Measurements from ENCODE around the gene TMEM178B. TPM values are rescaled to one million over a fixed set of nuclear protein-coding genes. Genes with fewer than 3 reads are reported as not detected.

Gene TMEM178B
- polyA plus RNA-seq, 1 donor (not counting 4 experiments of a cell fraction or from before 2014, with no cell fraction given): not detected

DNA sequence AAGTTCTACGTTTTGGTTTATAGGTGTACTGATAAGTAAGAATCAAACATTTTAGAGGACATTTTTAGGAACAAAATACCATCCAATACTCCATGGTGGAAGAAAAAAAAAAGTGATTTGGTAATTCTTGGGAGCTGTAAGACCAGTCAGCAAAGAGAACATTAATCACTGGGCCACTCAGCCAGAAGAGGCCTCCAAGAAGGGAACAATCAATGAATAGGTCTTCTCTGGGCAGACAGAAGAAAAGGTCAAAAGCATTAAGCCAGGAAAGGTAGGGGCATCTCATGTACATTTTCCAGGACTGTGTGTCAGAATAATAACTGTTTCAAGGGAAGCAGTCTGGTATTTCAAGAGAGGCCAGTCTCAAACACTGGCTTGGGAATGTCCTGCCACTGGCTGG lies 286.9 kb downstream of the TMEM178B start:
- no peak overlapping the region for H2AFZ ChIP-seq (ENCODE audit: control insufficient read depth, low read length)
- H3K9ac ChIP-seq (ENCODE audit: control insufficient read depth, extremely low read depth, insufficient read depth, low read length): no peak overlapping the region
- no peaks in the 10 kb centered on the region for H3K79me2 ChIP-seq (ENCODE audit: control insufficient read depth, insufficient read depth, low read length)
- no peak overlapping the region for H3K27ac ChIP-seq (ENCODE audit: control insufficient read depth, insufficient read depth, low read length)
- dilution Hi-C loops (cut with MboI; ENCODE audit: extremely low pct_ligation_motif_present, low sequenced_read_pairs): no loop called here
- H3K4me2 ChIP-seq (ENCODE audit: control insufficient read depth, extremely low read depth, insufficient read depth, low read depth, low read length): no peak overlapping the region
- no peak for DNase-seq (ENCODE audit: low read depth, low spot score)
- H3K9me3 ChIP-seq (ENCODE audit: control insufficient read depth, low read depth, low read length): no peaks in the 10 kb centered on the region
- FAIRE-seq: no peak
- no peaks in the 10 kb centered on the region for H3K36me3 ChIP-seq (ENCODE audit: control insufficient read depth in 2 of 2, extremely low read depth in 1 of 2, insufficient read depth in 2 of 2, low read length in 2 of 2)
- no peaks in the 10 kb centered on the region for H4K20me1 ChIP-seq (ENCODE audit: control insufficient read depth, extremely low read depth, insufficient read depth, low read length)
- TF ChIP-seq CTCF (optimal IDR thresholded peaks at IDR 0.05 in 1 of 3, IDR thresholded peaks at IDR 0.05 in 1 of 3, conservative IDR thresholded peaks at IDR 0.05 in 1 of 3; ENCODE audit: extremely low read depth in 1 of 3, insufficient read depth in 2 of 3, low read length in 3 of 3) (no peak), EZH2 (IDR thresholded peaks at IDR 0.05; ENCODE audit: low read length) (no peak)
- H3K4me1 ChIP-seq (ENCODE audit: control insufficient read depth, extremely low read depth, insufficient read depth, low read length): peaks cover 10% of the 10 kb centered on the region
- H3K9me1 ChIP-seq (ENCODE audit: control insufficient read depth, extremely low read depth, insufficient read depth, low read length): no peaks in the 10 kb centered on the region
- H3K4me3 ChIP-seq (ENCODE audit: control insufficient read depth in 2 of 3, extremely low read depth in 1 of 3, insufficient read depth in 2 of 3, low read depth in 1 of 3, low read length in 3 of 3): no peak overlapping the region
- H3K27me3 ChIP-seq (ENCODE audit: control insufficient read depth, extremely low read depth, insufficient read depth, low read length): no peaks in the 10 kb centered on the region

GRCh38 chr7:141361479-141361878 lies 287.6 kb downstream of the TMEM178B start:
- H3K9me3 ChIP-seq (ENCODE audit: control insufficient read depth, low read depth, low read length): no peaks in the 10 kb centered on the region
- H3K9ac ChIP-seq (ENCODE audit: control insufficient read depth, extremely low read depth, insufficient read depth, low read length): no peak overlapping the region
- peaks cover 10% of the 10 kb centered on the region for H3K4me1 ChIP-seq (ENCODE audit: control insufficient read depth, extremely low read depth, insufficient read depth, low read length)
- FAIRE-seq (no peak), DNase-seq (ENCODE audit: low read depth, low spot score) (no peak)
- H3K4me3 ChIP-seq (ENCODE audit: control insufficient read depth in 2 of 3, extremely low read depth in 1 of 3, insufficient read depth in 2 of 3, low read depth in 1 of 3, low read length in 3 of 3): no peak overlapping the region
- H3K79me2 ChIP-seq (ENCODE audit: control insufficient read depth, insufficient read depth, low read length): no peaks in the 10 kb centered on the region
- H3K27ac ChIP-seq (ENCODE audit: control insufficient read depth, insufficient read depth, low read length): no peak overlapping the region
- H3K4me2 ChIP-seq (ENCODE audit: control insufficient read depth, extremely low read depth, insufficient read depth, low read depth, low read length): no peak overlapping the region
- H2AFZ ChIP-seq (ENCODE audit: control insufficient read depth, low read length): no peak overlapping the region
- no peaks in the 10 kb centered on the region for H4K20me1 ChIP-seq (ENCODE audit: control insufficient read depth, extremely low read depth, insufficient read depth, low read length)
- no peak for TF ChIP-seq EZH2 (IDR thresholded peaks at IDR 0.05; ENCODE audit: low read length)
- no peak for TF ChIP-seq CTCF (optimal IDR thresholded peaks at IDR 0.05 in 1 of 3, IDR thresholded peaks at IDR 0.05 in 1 of 3, conservative IDR thresholded peaks at IDR 0.05 in 1 of 3; ENCODE audit: extremely low read depth in 1 of 3, insufficient read depth in 2 of 3, low read length in 3 of 3)
- dilution Hi-C loops (cut with MboI; ENCODE audit: extremely low pct_ligation_motif_present, low sequenced_read_pairs): no loop called here
- no peaks in the 10 kb centered on the region for H3K27me3 ChIP-seq (ENCODE audit: control insufficient read depth, extremely low read depth, insufficient read depth, low read length)
- no peaks in the 10 kb centered on the region for H3K9me1 ChIP-seq (ENCODE audit: control insufficient read depth, extremely low read depth, insufficient read depth, low read length)
- no peaks in the 10 kb centered on the region for H3K36me3 ChIP-seq (ENCODE audit: control insufficient read depth in 2 of 2, extremely low read depth in 1 of 2, insufficient read depth in 2 of 2, low read length in 2 of 2)
